ENCODE results near the gene ANKS1A.

GRCh38 chr6:35057449-35058357, 168.6 kb downstream of the ANKS1A start:
- TF ChIP-seq CTCF (IDR thresholded peaks at IDR 0.05; ENCODE audit: low read depth, low read length, poor library complexity, severe bottlenecking), result no peak
- TF ChIP-seq EZH2phosphoT487 (IDR thresholded peaks at IDR 0.05; ENCODE audit: borderline replicate concordance, low read length), result no peak
